Lower lobe of right lung (tissue), 2 donors: Measurements from ENCODE around the gene GRAP2. TPM values are rescaled to one million over a fixed set of nuclear protein-coding genes. Genes with fewer than 3 reads are reported as not detected.
"Not testable (repeated sequence)": the region's sequence is repeated elsewhere in the genome, so short reads cannot be mapped to it uniquely, and the experiment has no call there.

Source experiments
- ATAC-seq, 2 donors: fragments of 200-7000 bp; cut with Tn5 transposase; one replicate each; pipeline ENCODE4 v1.9.1; 2020 to 2022; ENCODE audit warnings: mild to moderate bottlenecking in 2 of 2, moderate library complexity in 2 of 2
- DNase-seq: peaks from one replicate; pipeline ENCODE4 v3.0.0-alpha.2; 2020
- H3K27ac ChIP-seq: fragments of 200-600 bp; one replicate; pipeline ENCODE4 v1.8.0; 2022
- H3K27me3 ChIP-seq: fragments of 200-600 bp; one replicate; pipeline ENCODE4 v1.8.0; 2022; ENCODE audit warnings: low read depth
- H3K36me3 ChIP-seq: fragments of 200-600 bp; one replicate; pipeline ENCODE4 v1.8.0; 2022; ENCODE audit warnings: mild to moderate bottlenecking
- H3K4me1 ChIP-seq: fragments of 200-600 bp; one replicate; pipeline ENCODE4 v1.8.0; 2022
- H3K4me3 ChIP-seq: fragments of 200-600 bp; one replicate; pipeline ENCODE4 v1.8.0; 2022; ENCODE audit warnings: mild to moderate bottlenecking
- H3K9me3 ChIP-seq: fragments of 200-600 bp; one replicate; pipeline ENCODE4 v1.8.0; 2022
- CTCF ChIP-seq: fragments of 200-600 bp; IDR thresholded peaks from one replicate; pipeline ENCODE4 v1.8.0; 2022; ENCODE audit warnings: antibody characterized with exemption, mild to moderate bottlenecking
- intact Hi-C: fragments of 100-400 bp; cut with DNase I; formaldehyde crosslinking; loops from one replicate; pipeline ENCODE4 v1.11.0; 2022
- total RNA-seq: library from RNA; stranded (reverse); fragmentation: NEBNext Ultra II Directional; extraction: Animal tissue kit (Norgen Biotek cat#: 25700); gene quantifications from one replicate; pipeline ENCODE4 v1.2.1, GENCODE V29; 2021
- donor health status: DM: no; HTN: yes; CAD: no; lungs with severe emphysema.

Gene GRAP2
- total RNA-seq, 1 donor from 2014 or later: 9.5 TPM

DNA sequence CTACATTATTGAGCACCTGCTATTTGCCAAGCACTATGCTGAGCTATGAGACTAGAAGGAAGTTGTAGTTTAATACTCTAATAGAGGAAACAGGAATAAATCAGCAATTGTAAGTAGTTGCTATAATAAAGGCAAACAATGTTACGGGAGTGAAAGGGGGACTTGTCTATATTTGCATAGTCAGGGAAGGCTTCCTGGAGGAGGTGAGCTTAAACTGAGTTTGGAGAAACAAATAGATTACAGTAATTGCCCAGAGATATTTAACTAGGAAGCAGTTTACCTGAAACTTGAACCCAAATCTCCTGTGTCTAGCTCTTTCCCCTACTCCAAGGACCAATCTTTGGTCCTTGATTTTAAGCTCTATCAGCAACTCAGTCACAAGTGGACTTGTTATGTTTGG, 5.2 kb upstream of the GRAP2 start:
- no peak overlapping the region for H3K27ac ChIP-seq
- H3K27me3 ChIP-seq: no peaks in the 10 kb centered on the region
- no peaks in the 10 kb centered on the region for H3K9me3 ChIP-seq
- H3K36me3 ChIP-seq: no peaks in the 10 kb centered on the region
- intact Hi-C loops: no loop called here
- no peak for DNase-seq
- H3K4me1 ChIP-seq: peaks cover 16% of the 10 kb centered on the region
- TF ChIP-seq CTCF: no peak
- no peak overlapping the region for H3K4me3 ChIP-seq
- ATAC-seq: no peak

- H3K4me1 ChIP-seq: peaks cover 16% of the 10 kb centered on the region
- no peaks in the 10 kb centered on the region for H3K9me3 ChIP-seq
- DNase-seq (no peak), ATAC-seq (no peak)
- H3K27me3 ChIP-seq: no peaks in the 10 kb centered on the region
- intact Hi-C loops: no loop called here
- no peaks in the 10 kb centered on the region for H3K36me3 ChIP-seq
- no peak for TF ChIP-seq CTCF
- H3K27ac ChIP-seq: no peak overlapping the region
- no peak overlapping the region for H3K4me3 ChIP-seq
These were observed 4.4 kb upstream of the GRAP2 start for GRCh38 chr22:39896313-39896996.

DNA sequence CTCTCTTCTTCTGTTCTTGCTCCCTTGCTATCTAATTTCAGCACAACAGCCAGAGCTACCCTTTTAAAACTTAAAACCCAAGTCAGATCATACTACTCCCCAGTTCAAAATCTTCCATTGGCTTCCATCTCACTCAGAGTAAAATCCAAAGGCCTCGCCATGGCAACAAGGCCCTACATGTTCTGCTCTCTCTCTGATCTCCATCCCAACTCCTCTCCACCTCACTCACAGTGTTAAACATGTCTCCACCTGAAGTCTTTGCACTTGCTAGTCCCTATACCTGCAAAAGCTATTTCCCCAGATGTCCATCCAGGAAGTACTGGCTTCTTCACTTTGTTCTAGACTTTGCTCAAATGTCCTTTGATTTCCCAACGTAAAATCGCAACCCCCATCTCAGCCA, 3.0 kb upstream of the GRAP2 start:
- no peak overlapping the region for H3K27ac ChIP-seq
- ATAC-seq: no peak
- no peak overlapping the region for H3K4me3 ChIP-seq
- intact Hi-C loops: no loop called here
- H3K9me3 ChIP-seq: no peaks in the 10 kb centered on the region
- no peak for TF ChIP-seq CTCF
- no peaks in the 10 kb centered on the region for H3K36me3 ChIP-seq
- H3K4me1 ChIP-seq: peaks cover 16% of the 10 kb centered on the region
- H3K27me3 ChIP-seq: peaks cover 2% of the 10 kb centered on the region
- DNase-seq: no peak

DNA sequence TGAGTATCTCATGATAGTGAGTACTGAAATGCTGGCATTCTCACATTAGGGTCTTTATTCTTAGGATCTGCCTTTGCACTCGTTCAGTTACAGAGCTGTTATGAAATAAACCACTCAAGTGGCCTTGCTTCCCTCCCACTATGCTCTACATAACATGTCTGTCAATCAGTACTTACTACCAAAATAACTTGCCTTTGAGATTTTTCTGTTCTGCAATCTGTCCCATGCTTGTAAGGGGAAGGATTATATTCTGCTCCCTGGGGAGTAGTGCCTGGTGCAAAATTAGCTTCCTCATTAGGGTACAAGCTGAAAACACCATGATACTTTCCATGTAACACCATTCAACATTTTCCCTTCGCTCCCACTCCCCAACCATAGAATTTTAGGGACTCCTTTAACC, 1.9 kb upstream of the GRAP2 start:
- intact Hi-C loops: no loop called here
- Histone ChIP-seq H3K4me3 (no peak overlapping the region), H3K9me3 (no peaks in the 10 kb centered on the region), H3K36me3 (no peaks in the 10 kb centered on the region), H3K27me3 (peaks cover 4% of the 10 kb centered on the region), H3K27ac (no peak overlapping the region), H3K4me1 (peaks cover 16% of the 10 kb centered on the region)
- DNase-seq (no peak), ATAC-seq (peak; percentile 50 to 82)
- TF ChIP-seq CTCF: no peak

DNA sequence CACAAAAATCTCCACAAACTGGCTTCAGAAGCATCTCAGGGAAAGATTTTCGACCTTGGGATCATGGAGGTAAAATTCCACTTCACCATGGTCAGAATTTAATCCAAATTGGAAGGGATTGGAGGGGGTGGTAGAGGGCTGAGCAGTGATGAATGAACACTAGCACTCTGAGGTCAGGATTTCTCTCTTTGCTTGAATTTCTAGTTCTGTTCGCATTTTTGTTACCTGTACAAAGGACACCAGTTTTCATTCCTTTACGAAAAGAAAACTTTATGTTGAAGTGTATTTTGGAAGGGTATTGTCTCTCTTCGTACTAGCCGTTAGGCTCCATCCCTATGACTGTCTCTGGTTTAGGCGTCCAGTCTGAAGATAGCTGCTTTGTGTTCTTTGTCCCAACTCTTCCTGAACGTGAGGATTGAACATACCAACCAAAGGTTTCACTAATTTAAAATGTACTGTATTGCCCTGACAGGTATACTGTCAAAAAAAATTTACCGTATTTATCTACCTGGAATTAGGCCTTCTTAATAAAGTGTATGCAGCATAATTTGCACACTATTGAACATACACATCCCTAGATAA, 772 bp downstream of the GRAP2 start:
- no peak for DNase-seq
- H3K27ac ChIP-seq: peak overlapping the region; percentile 18

GRCh38 chr22:39904024-39904423, 3.1 kb downstream of the GRAP2 start:
- peak overlapping the region; percentile 31 for H3K4me3 ChIP-seq
- ATAC-seq, DNase-seq, H3K27ac ChIP-seq, H3K9me3 ChIP-seq, intact Hi-C loops, H3K36me3 ChIP-seq, H3K4me1 ChIP-seq: not testable (repeated sequence)
- H3K27me3 ChIP-seq: peaks cover 15% of the 10 kb centered on the region

More for the DNA sequence above, 772 bp downstream of the GRAP2 start:
- Histone ChIP-seq H3K4me1 (peaks cover 16% of the 10 kb centered on the region), H3K4me3 (peak overlapping the region; percentile 31), H3K27me3 (peaks cover 10% of the 10 kb centered on the region), H3K36me3 (no peaks in the 10 kb centered on the region), H3K9me3 (no peaks in the 10 kb centered on the region)
- ATAC-seq: no peak
- intact Hi-C loops: no loop called here
- TF ChIP-seq CTCF: no peak
